HG03196 (cell line): ENCODE data around the gene E2F1.

ENCODE experiments used
- ATAC-seq: cut with Tn5 transposase; IDR thresholded peaks from one replicate; pipeline ENCODE4 v1.9.1; 2021; ENCODE audit not compliant: unreplicated experiment

E2F1 gene

GRCh38 chr20:33686100-33686983 is at the start of gene E2F1:
TSS of gene E2F1 (minus strand) at chr20:33686385. CDS start at chr20:33686264, 121 bp downstream.
- peak; percentile 70 for ATAC-seq

- no peak for ATAC-seq
Measured at GRCh38 chr20:33733654-33734576, 47.7 kb upstream of the E2F1 start.

GRCh38 chr20:33732166-33732970 is 46.2 kb upstream of the E2F1 start:
- ATAC-seq = peak; percentile 59

GRCh38 chr20:33731693-33732165 is 45.5 kb upstream of the E2F1 start, which contains the start of gene ZNF341:
TSS of gene ZNF341 (plus strand) at chr20:33731996. CDS start at chr20:33732022, 26 bp downstream.
- ATAC-seq = peak; percentile 70

- no peak for ATAC-seq
Measured at GRCh38 chr20:33730946-33731692, 44.9 kb upstream of the E2F1 start.

GRCh38 chr20:33729101-33729500 is 42.9 kb upstream of the E2F1 start:
- no peak for ATAC-seq

- no peak for ATAC-seq
Measured at GRCh38 chr20:33728463-33728862, 42.3 kb upstream of the E2F1 start.

- ATAC-seq = no peak
Measured at GRCh38 chr20:33727806-33728205, 41.6 kb upstream of the E2F1 start.

GRCh38 chr20:33727115-33727479 is 40.9 kb upstream of the E2F1 start:
- ATAC-seq = no peak

- no peak for ATAC-seq
Measured at GRCh38 chr20:33725607-33726264, 39.6 kb upstream of the E2F1 start.

GRCh38 chr20:33724439-33725094 is 38.4 kb upstream of the E2F1 start:
- ATAC-seq = no peak

- ATAC-seq = no peak
Measured at GRCh38 chr20:33721391-33722140, 35.4 kb upstream of the E2F1 start.

- peak; percentile 92 for ATAC-seq
Measured at GRCh38 chr20:33719989-33720709, 34.0 kb upstream of the E2F1 start, which contains the start of gene PXMP4. TSS of gene PXMP4 (minus strand) at chr20:33720310. CDS start at chr20:33720207, 103 bp downstream.

GRCh38 chr20:33719277-33719988 is 33.2 kb upstream of the E2F1 start:
- no peak for ATAC-seq

- no peak for ATAC-seq
Measured at GRCh38 chr20:33716498-33716897, 30.3 kb upstream of the E2F1 start.

- ATAC-seq = no peak
Measured at GRCh38 chr20:33713865-33714367, 27.7 kb upstream of the E2F1 start.

GRCh38 chr20:33711446-33711738 is 25.2 kb upstream of the E2F1 start:
- no peak for ATAC-seq
